ENCODE data around the gene NAT8. TPM values are rescaled to one million over a fixed set of nuclear protein-coding genes. Genes with fewer than 3 reads are reported as not detected.

The NAT8 gene
- not detected for total RNA-seq

DNA sequence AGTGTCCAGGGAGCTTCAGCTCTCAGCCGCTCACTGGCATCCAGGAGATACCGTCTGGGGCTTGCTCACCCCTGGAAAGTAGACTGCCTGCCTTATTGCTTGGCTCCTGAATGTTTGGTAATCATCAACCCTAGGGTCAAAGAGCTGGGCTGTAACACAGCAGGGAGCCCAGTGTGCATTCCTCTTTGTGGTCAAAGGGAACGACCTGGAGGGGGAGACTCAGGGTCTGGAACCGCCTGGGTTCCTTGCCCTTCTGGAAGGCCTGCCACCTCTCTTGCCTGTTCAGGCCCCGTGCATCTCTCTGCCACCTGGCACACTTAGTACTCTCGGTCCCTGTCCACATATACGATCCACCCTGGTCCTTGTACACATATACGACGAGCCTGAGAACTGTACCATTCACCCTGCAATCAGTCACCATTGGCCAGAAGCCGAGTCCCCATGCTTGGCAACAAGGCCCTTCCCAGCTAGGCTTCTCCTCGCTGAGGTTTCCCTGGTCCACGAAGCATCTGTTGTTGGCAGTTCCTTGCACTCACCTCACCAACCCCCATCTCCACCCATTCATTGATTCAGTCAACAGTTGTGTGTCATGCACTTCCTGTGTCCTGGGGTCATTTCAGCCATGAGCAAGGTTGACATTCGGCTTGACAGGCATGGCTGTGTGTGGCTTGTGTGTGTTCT, at the start of gene NAT8:
Gene NAT8, minus strand, starts transcription at position 85 of the 681 bp plus-strand sequence. CDS start 794 bp downstream, outside the sequence.

Other genes with a start within 250 kb of the NAT8 start
- gene TPRKB, start 94.9 kb upstream of the NAT8 start, total RNA-seq, result 36.0 TPM
- gene DUSP11, start 137.7 kb upstream of the NAT8 start, total RNA-seq, result 28.6 TPM
- gene C2orf78, start 141.8 kb upstream of the NAT8 start, total RNA-seq, result not detected
- gene STAMBP, start 186.5 kb upstream of the NAT8 start, total RNA-seq, result 21.5 TPM

All from diencephalon (tissue), 1 donor.